GM20000 (cell line): ENCODE results near the gene SPAG6.

Source experiments
- DNase-seq: peaks from one replicate; pipeline ENCODE4 v3.0.0; 2012; ENCODE audit warnings: low spot score
- TF ChIP-seq, protein P1 (sequence below): IDR thresholded peaks from 2 replicates; pipeline ENCODE4 v1.5.1; 2012; ENCODE audit warnings: mild to moderate bottlenecking, control low read depth; ENCODE audit errors: extremely low read depth, missing control alignments

The SPAG6 gene

DNA sequence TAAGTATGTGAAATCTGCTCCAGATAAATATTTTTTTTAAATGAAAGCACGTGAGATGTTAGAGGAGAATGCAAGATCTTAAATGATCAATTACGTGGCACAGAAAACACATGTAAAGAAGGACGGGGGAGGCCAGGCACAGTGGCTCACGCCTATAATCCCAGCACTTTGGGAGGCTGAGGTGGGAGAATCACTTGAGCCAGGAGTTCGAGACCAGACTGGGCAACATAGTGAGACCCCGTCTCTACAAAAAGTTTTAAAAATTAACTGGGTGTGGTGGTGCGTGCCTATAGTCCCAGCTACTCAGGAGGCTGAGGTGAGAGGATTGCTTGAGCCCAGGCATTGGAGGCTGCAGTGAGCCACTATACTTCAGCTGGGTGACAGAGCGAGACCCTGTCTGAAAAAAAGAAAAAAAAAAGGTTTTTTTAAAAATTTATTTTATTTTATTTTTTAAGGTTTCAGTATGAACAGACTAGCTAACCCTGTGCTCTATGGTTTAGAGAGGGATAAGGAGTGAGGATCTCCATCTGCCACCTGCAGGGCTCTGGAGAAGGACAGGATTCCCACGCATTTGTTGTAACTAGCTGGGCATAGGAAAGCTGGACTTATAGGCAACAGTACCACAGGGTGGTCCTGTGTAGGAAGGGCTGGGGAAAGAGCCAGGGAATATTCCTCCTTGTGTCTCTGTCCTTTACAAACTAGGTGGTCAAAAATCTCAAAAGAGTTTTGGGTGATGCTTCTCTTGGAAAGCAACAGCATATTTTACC, 113.2 kb downstream of the SPAG6 start:
- DNase-seq, result no peak
- TF ChIP-seq, protein P1, sequence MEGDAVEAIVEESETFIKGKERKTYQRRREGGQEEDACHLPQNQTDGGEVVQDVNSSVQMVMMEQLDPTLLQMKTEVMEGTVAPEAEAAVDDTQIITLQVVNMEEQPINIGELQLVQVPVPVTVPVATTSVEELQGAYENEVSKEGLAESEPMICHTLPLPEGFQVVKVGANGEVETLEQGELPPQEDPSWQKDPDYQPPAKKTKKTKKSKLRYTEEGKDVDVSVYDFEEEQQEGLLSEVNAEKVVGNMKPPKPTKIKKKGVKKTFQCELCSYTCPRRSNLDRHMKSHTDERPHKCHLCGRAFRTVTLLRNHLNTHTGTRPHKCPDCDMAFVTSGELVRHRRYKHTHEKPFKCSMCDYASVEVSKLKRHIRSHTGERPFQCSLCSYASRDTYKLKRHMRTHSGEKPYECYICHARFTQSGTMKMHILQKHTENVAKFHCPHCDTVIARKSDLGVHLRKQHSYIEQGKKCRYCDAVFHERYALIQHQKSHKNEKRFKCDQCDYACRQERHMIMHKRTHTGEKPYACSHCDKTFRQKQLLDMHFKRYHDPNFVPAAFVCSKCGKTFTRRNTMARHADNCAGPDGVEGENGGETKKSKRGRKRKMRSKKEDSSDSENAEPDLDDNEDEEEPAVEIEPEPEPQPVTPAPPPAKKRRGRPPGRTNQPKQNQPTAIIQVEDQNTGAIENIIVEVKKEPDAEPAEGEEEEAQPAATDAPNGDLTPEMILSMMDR, result no peak

DNA sequence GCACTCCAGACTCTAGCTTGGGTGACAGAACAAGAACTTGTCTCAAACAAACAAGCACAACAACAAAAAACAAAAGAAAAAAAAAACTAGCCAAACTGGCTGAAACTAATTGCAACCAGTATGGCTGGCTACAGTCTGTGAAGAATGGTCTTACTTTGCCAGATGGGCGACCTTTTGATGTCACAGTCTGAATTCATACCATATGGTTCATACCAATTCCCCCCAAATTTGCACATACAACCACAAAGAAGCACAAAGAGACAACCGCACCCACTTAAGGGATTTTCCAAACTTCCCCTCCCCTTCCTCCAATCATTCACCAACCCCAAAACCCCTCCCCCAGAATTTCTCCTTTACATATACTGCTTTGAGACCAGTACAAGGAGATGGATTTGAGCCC, 114.2 kb downstream of the SPAG6 start:
- TF ChIP-seq, protein P1, result no peak
- DNase-seq, result no peak

DNA sequence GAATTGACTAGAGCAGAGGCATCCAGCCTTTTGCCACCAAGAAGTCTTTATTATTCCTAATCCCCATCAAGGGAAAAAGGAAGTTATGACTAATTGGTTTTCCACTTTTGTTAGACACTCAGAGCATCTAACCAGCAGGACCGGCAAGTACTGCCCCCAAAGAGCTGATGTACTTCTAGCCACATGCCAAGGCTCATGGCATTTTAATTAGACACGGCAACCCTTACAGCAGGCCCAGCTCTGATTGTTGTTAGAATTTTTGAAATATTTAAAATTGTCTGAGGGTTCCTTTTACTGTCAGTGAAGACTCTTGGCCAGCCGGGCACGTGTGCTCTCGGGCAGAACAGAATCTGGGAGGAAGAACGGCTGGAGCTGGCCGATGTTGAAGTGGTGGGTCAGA, 114.8 kb downstream of the SPAG6 start:
- TF ChIP-seq, protein P1, result no peak

DNA sequence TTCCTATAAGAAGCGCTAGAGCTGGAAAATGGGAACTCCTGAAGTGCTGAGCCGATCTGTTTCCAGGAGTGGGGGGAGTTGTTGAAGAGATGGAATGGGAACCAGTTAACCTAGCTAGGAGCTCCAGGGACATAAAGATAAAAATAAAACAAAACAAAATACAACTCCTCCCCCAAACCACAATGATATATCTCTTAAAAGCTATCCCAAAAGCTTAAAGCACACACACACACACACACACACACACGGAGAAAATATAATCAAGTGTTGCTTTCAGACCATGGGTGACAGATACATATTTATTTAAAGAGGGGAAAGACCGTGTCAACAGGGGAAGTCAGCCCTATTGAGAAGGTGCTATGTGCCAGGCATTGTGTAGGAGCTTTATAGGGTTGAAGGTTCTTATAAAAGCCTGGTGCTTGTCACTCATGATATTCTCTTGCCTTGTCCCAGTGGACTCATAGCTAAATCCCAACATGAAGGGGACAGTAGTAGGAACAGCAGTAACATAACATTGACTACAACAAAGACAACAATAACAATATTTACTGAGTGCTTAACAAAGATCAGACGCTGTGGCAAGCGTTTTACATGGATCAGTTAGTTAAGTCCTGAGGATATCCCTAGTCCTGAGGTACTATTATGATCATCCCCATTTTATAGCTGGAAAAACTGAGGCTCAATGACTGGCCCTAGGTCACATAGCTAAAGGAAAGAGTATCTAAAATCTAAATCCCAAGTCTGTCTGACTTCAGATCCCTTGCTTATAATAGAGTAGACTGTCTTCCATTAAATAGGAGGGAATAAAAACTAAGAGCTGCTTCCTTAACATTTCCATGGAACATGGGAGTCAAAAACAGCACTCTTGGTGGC, 115.5 kb downstream of the SPAG6 start:
- TF ChIP-seq, protein P1, result no peak

More for the DNA sequence above, 114.8 kb downstream of the SPAG6 start:
- DNase-seq, result no peak

DNA sequence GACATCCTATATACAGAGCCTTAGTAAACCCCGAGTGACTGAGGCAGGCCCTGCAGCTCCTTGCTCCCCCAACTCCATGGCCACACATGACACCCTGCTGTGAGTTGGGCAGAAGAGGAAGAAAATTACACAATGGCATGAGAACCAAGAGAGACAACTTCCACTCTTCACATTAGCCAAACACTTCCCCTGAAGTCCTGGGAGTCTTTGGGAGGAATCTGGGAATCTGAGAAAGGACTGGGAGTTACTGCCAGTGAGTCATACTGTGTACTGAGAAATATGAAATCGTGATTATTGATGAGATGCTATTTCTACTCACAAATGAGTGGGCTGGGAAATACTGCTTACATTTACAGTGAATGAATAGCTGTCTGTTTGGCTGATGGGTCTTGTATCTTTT, 116.6 kb downstream of the SPAG6 start:
- TF ChIP-seq, protein P1, result no peak
- DNase-seq, result no peak

More for the DNA sequence above, 115.5 kb downstream of the SPAG6 start:
- DNase-seq, result no peak

DNA sequence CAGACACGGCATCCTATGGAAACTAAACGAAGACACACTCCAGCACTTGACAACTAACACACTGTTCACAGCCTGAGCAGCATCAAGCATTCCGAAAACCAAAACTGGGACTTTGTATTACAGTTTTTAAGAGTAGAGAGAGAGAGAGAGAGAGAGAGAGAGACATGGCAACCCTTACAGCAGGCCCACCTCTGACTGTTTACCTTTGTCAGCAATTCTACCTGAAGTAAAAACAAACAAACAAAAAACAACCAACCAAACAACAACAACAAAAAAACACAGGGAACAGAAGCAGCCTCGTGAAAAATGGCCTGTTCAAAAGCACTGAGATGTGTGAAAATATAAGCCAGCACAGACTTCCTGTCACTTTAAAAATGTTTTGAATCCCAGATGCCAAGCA, 118.0 kb downstream of the SPAG6 start:
- no peak for DNase-seq
- TF ChIP-seq, protein P1, result no peak

DNA sequence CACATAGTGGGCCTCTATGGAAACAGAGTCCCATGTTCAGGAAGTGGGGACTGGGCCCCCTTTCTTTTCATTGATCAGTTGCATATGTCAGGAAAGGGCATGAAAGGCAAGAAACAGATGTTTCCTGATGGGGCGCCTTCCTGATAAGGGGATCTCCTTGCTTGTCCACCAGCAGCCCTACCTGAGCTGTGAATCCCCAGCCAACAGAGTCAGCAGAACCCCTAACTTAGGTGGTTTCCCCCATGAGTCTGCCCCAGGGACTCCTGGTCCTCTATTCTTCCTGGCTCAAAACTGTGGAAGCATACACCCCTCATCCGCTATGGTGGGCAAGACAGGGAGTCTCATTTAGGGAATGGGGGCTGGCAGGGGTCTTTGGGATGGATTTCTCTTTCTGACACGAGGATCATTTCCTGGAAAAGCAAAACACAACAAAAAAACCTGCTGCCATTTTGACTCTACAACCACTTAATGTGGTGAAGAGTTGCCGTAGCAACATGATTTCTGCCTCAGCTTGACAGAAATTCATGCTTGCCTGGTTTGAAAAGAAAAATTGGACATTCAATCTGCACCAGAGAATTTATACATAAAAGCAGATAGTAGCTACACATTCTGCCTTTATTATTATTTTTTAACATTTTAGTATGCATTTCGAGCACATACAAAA, 119.8 kb downstream of the SPAG6 start:
- TF ChIP-seq, protein P1, result no peak
- DNase-seq, result no peak
